Measurements from ENCODE around the gene MRPL58. TPM values are rescaled to one million over a fixed set of nuclear protein-coding genes. Genes with fewer than 3 reads are reported as not detected.

The MRPL58 gene
- total RNA-seq, 2 donors from 2014 or later, result 29.7 to 30.1 TPM

GRCh38 chr17:75065562-75066151, 53.2 kb downstream of the MRPL58 start:
- H3K4me1 Mint-ChIP-seq, result peaks cover 3% of the 10 kb centered on the region
- no peak overlapping the region for H3K4me3 Mint-ChIP-seq
- WGBS, 2 experiments (ENCODE audit: insufficient coverage in 1 of 2, insufficient read length in 1 of 2), result 95 to 100% methylated on average over 3 to 6 of the region's 6 CpGs
- no peak for DNase-seq
- peaks cover 1% of the 10 kb centered on the region for H3K9me3 Mint-ChIP-seq
- H3K9me3 ChIP-seq (ENCODE audit: control insufficient read depth, low read length), result no peaks in the 10 kb centered on the region
- peaks cover 51% of the 10 kb centered on the region for H3K36me3 Mint-ChIP-seq (ENCODE audit: low read depth)
- no peak overlapping the region for H3K4me3 ChIP-seq (ENCODE audit: low read length)
- H3K27ac Mint-ChIP-seq, result no peak overlapping the region
- no peak overlapping the region for H3K27ac ChIP-seq (ENCODE audit: low read depth, low read length)
- no peaks in the 10 kb centered on the region for H3K27me3 Mint-ChIP-seq (ENCODE audit: insufficient read depth)
- H3K36me3 ChIP-seq (ENCODE audit: control insufficient read depth, insufficient read depth, low read length), result peaks cover 44% of the 10 kb centered on the region
- H3K27me3 ChIP-seq (ENCODE audit: control insufficient read depth, insufficient read depth, low read length, poor library complexity, severe bottlenecking), result no peaks in the 10 kb centered on the region
- H3K9ac ChIP-seq (ENCODE audit: extremely low read depth, low read length, poor library complexity, severe bottlenecking), result no peak overlapping the region
- peaks cover 3% of the 10 kb centered on the region for H3K4me1 ChIP-seq (ENCODE audit: control insufficient read depth, insufficient read depth, low read length)
- no peak for TF ChIP-seq CTCF (conservative IDR thresholded peaks at IDR 0.05)

GRCh38 chr17:75067856-75068255, 55.4 kb downstream of the MRPL58 start:
- DNase-seq, result no peak
- no peak overlapping the region for H3K4me3 ChIP-seq (ENCODE audit: low read length)
- 78 to 90% methylated on average over 1 to 4 of the region's 4 CpGs for WGBS, 2 experiments (ENCODE audit: insufficient coverage in 1 of 2, insufficient read length in 1 of 2)
- Mint-ChIP-seq H3K4me3 (no peak overlapping the region), H3K27ac (no peak overlapping the region), H3K4me1 (peaks cover 3% of the 10 kb centered on the region), H3K36me3 (ENCODE audit: low read depth) (peaks cover 30% of the 10 kb centered on the region), H3K27me3 (ENCODE audit: insufficient read depth) (no peaks in the 10 kb centered on the region), H3K9me3 (peaks cover 1% of the 10 kb centered on the region)
- peaks cover 22% of the 10 kb centered on the region for H3K36me3 ChIP-seq (ENCODE audit: control insufficient read depth, insufficient read depth, low read length)
- no peaks in the 10 kb centered on the region for H3K27me3 ChIP-seq (ENCODE audit: control insufficient read depth, insufficient read depth, low read length, poor library complexity, severe bottlenecking)
- H3K9me3 ChIP-seq (ENCODE audit: control insufficient read depth, low read length), result no peaks in the 10 kb centered on the region
- H3K27ac ChIP-seq (ENCODE audit: low read depth, low read length), result no peak overlapping the region
- no peak for TF ChIP-seq CTCF (conservative IDR thresholded peaks at IDR 0.05)
- H3K4me1 ChIP-seq (ENCODE audit: control insufficient read depth, insufficient read depth, low read length), result no peaks in the 10 kb centered on the region
- no peak overlapping the region for H3K9ac ChIP-seq (ENCODE audit: extremely low read depth, low read length, poor library complexity, severe bottlenecking)

GRCh38 chr17:75068750-75069149, 56.3 kb downstream of the MRPL58 start:
- 87 to 95% methylated on average over 4 to 8 of the region's 8 CpGs for WGBS, 2 experiments (ENCODE audit: insufficient coverage in 1 of 2, insufficient read length in 1 of 2)
- Histone ChIP-seq H3K27me3 (ENCODE audit: control insufficient read depth, insufficient read depth, low read length, poor library complexity, severe bottlenecking) (no peaks in the 10 kb centered on the region), H3K27ac (ENCODE audit: low read depth, low read length) (no peak overlapping the region), H3K4me1 (ENCODE audit: control insufficient read depth, insufficient read depth, low read length) (no peaks in the 10 kb centered on the region), H3K36me3 (ENCODE audit: control insufficient read depth, insufficient read depth, low read length) (peaks cover 13% of the 10 kb centered on the region), H3K4me3 (ENCODE audit: low read length) (no peak overlapping the region), H3K9me3 (ENCODE audit: control insufficient read depth, low read length) (no peaks in the 10 kb centered on the region), H3K9ac (ENCODE audit: extremely low read depth, low read length, poor library complexity, severe bottlenecking) (no peak overlapping the region)
- TF ChIP-seq CTCF (conservative IDR thresholded peaks at IDR 0.05), result no peak
- peaks cover 21% of the 10 kb centered on the region for H3K36me3 Mint-ChIP-seq (ENCODE audit: low read depth)
- peaks cover 1% of the 10 kb centered on the region for H3K9me3 Mint-ChIP-seq
- no peak for DNase-seq
- H3K4me3 Mint-ChIP-seq, result no peak overlapping the region
- H3K4me1 Mint-ChIP-seq, result peaks cover 3% of the 10 kb centered on the region
- H3K27me3 Mint-ChIP-seq (ENCODE audit: insufficient read depth), result no peaks in the 10 kb centered on the region
- H3K27ac Mint-ChIP-seq, result peak overlapping the region; percentile 28
